Peyer's patch (tissue), 4 donors: ENCODE data around the gene GARIN5B. TPM values are rescaled to one million over a fixed set of nuclear protein-coding genes. Genes with fewer than 3 reads are reported as not detected.
"Not testable (repeated sequence)": the region's sequence is repeated elsewhere in the genome, so short reads cannot be mapped to it uniquely, and the experiment has no call there.

ENCODE experiments used
- DNase-seq, 3 donors: peaks; one replicate each; pipeline ENCODE4 v3.0.0-alpha.2; 2017 to 2019
- H3K27ac ChIP-seq, 4 donors: fragments of 200-600 bp; sonication (generic); one replicate each; pipeline ENCODE4 v1.5.1; 2016 to 2019
- H3K27me3 ChIP-seq, 2 donors: fragments of 200-600 bp; sonication (generic); one replicate each; pipeline ENCODE4 v1.5.1; 2019
- H3K36me3 ChIP-seq, 3 donors: fragments of 200-600 bp; sonication (generic); one replicate each; pipeline ENCODE4 v1.5.1; 2016 to 2019
- H3K4me1 ChIP-seq, 4 donors: fragments of 200-600 bp; sonication (generic); one replicate each; pipeline ENCODE4 v1.5.1; 2016 to 2019
- H3K4me3 ChIP-seq, 4 donors: fragments of 200-600 bp; sonication (generic); 1 replicate in 3 of 4; 2 replicates in 1 of 4; pipeline ENCODE4 v1.5.1; 2016 to 2019; ENCODE audit warnings: mild to moderate bottlenecking in 1 of 4
- H3K9me3 ChIP-seq, 4 donors: fragments of 200-600 bp; sonication (generic); one replicate each; pipeline ENCODE4 v1.5.1; 2016 to 2019; ENCODE audit warnings: mild to moderate bottlenecking in 1 of 4
- POLR2A ChIP-seq, 2 donors: fragments of 450-650 bp; IDR thresholded peaks; one replicate each; pipeline ENCODE4 v1.5.1; 2017; ENCODE audit warnings: antibody characterized with exemption in 2 of 2, mild to moderate bottlenecking in 2 of 2, moderate library complexity in 2 of 2
- total RNA-seq, 4 donors: library from RNA; depleted of rRNA; stranded (reverse); fragments of >200 nt; gene quantifications; one replicate each; pipeline ENCODE4 v1.1.0, GENCODE V29; 2016
- TF ChIP-seq, protein P1 (sequence below), 6 experiments: fragments of 450-650 bp in 4 of 6; fragments of 200-600 bp in 2 of 6; sonication (generic) in 1 of 6; IDR thresholded peaks; one replicate each; pipeline ENCODE4 v1.5.1; 2017 to 2019; ENCODE audit warnings: antibody characterized with exemption in 6 of 6, mild to moderate bottlenecking in 3 of 6, moderate library complexity in 1 of 6

GARIN5B gene
- total RNA-seq, 4 donors from 2014 or later: not detected

DNA sequence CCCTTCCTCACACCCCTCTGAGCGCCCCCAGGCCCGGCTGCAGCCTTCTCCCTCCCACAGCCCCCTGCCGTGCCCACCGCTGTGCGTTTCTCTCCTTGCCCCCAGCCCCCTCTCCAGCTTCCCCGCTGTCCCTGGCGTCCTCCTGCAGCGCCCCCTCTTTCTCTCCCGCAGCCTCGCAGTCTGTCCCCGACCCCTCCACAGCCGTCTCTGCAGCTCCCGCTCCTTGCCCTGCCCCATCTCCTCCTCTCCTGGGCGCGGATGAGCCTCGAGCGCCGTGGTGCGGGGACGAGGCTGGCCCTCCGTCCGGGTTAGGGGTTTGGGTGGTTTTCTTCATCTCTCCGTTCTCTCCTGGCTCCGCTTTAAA is 22.3 kb downstream of the GARIN5B start:
- no peak for DNase-seq
- peaks cover 0 to 20% (median 13%) of the 10 kb centered on the region in 4 donors for H3K4me1 ChIP-seq
- no peaks in the 10 kb centered on the region for H3K9me3 ChIP-seq
- H3K27ac ChIP-seq: peak overlapping the region; percentile 31 to 98 (median 94)
- no peaks in the 10 kb centered on the region for H3K27me3 ChIP-seq
- H3K36me3 ChIP-seq: peaks cover 0 to 22% (median 0%) of the 10 kb centered on the region in 3 donors
- TF ChIP-seq POLR2A (IDR thresholded peaks at IDR 0.05): no peak
- TF ChIP-seq, protein P1, sequence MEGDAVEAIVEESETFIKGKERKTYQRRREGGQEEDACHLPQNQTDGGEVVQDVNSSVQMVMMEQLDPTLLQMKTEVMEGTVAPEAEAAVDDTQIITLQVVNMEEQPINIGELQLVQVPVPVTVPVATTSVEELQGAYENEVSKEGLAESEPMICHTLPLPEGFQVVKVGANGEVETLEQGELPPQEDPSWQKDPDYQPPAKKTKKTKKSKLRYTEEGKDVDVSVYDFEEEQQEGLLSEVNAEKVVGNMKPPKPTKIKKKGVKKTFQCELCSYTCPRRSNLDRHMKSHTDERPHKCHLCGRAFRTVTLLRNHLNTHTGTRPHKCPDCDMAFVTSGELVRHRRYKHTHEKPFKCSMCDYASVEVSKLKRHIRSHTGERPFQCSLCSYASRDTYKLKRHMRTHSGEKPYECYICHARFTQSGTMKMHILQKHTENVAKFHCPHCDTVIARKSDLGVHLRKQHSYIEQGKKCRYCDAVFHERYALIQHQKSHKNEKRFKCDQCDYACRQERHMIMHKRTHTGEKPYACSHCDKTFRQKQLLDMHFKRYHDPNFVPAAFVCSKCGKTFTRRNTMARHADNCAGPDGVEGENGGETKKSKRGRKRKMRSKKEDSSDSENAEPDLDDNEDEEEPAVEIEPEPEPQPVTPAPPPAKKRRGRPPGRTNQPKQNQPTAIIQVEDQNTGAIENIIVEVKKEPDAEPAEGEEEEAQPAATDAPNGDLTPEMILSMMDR (IDR thresholded peaks at IDR 0.05): peak in 2 of 6 experiments; percentile 7 to 20
- H3K4me3 ChIP-seq: peak overlapping the region; percentile 70 to 94 (median 80)

DNA sequence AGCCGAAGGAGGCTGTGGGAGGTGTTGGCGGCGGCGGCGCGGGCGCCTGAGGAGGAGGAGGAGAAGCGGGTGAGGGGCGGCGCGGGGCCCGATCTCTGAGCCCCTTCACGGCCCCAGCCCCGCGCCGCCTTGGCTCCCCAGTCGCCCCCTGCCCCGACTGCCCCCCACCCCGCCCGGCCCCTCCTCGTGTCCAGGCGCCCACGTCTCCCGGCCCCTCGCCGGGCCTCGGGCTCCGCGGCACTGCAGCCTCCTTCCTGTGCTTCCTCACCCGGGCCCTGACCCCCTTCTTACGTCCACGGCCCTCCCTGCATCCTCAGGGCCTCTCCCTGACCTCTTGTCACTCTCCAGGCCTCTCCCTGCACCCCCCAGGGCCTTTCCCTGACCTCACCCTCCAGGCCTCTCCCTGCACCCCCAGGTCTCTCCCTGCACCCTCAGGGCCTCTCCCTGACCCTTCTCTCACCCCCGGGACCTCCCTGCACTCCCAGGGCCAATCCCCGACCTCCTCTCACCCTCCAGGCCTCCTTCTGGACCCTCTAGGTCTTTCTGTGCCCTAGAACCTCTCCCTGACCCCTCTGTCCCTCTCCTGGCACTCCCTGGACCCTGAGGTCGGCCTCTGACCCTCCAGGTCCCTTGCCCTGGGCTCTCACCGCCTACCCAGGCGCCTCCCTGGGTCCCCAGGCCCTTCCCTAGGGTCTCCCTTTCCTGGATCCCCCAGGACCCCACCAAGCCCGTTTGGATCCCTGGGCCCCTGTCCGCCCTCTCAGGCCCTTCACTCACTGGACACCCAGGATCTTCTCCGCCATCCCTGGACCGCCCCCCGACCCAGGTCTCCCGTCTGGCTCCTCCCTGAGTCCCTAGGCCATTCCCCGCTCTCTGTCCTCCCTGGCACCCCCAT is 22.9 kb downstream of the GARIN5B start:
- peak in 1 of 3 donors; percentile 58 for DNase-seq
- peaks cover 0 to 22% (median 0%) of the 10 kb centered on the region in 3 donors for H3K36me3 ChIP-seq
- TF ChIP-seq, protein P1 (IDR thresholded peaks at IDR 0.05): no peak
- peak; percentile 87 to 93 for TF ChIP-seq POLR2A (IDR thresholded peaks at IDR 0.05)
- no peaks in the 10 kb centered on the region for H3K27me3 ChIP-seq
- peak overlapping the region; percentile 84 to 98 (median 94) for H3K27ac ChIP-seq
- H3K4me3 ChIP-seq: peak overlapping the region; percentile 70 to 94 (median 80)
- peaks cover 0 to 20% (median 11%) of the 10 kb centered on the region in 4 donors for H3K4me1 ChIP-seq
- H3K9me3 ChIP-seq: no peaks in the 10 kb centered on the region

DNA sequence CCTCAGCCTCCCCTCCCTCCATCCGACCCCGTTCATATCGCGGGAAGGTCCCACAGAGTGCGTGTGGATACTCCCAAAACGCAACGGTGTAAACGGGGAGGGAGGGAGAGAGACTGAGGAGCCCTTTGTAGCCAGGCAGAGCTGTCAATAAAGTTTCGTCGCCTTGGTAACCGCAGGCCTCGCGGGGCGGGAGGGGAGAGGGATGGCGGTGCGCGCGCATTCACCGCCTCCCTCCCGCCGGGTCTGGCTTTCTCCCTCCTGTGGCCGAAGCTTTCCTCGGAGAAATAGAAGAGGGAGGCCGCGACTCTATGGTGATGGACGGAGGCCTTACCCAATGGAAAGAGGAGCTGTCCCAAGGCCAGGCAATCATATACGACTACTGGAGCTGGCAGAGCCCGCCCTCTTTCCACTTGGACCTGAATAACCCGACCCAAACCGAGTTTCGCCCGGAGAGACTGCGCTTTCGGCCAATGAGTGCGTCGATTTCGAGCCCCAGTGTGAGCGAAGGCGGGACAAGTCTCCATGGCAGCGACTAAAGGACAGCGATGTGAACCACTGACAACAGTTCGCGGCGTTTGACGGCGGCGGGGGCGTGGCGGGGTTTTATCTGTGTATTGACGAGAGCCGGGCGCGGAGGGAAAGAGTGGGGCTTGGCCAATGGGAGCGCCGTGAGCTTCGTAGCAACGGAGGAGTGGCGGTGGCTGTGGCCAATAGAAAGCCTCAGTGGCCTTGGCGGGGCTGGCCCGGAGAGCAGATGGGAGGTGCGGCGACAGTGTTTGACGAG is 23.8 kb downstream of the GARIN5B start, which contains the start of gene KMT5C:
Gene KMT5C (plus strand): TSS at position 772 of the 784 bp plus-strand sequence. CDS start 2,061 bp downstream, outside the sequence.
- H3K4me3 ChIP-seq: peak within 1 kb of the TSS; percentile 70 to 94 (median 80)
- no peaks in the 10 kb centered on the region for H3K9me3 ChIP-seq
- peak within 1 kb of the TSS; percentile 84 to 100 (median 97) for H3K27ac ChIP-seq
- peaks cover 0 to 22% (median 0%) of the 10 kb centered on the region in 3 donors for H3K36me3 ChIP-seq
- no peaks in the 10 kb centered on the region for H3K27me3 ChIP-seq
- DNase-seq: peak; percentile 100
- peaks cover 0 to 20% (median 12%) of the 10 kb centered on the region in 4 donors for H3K4me1 ChIP-seq
- TF ChIP-seq POLR2A (IDR thresholded peaks at IDR 0.05): peak in 1 of 2 donors; percentile 62
- TF ChIP-seq, protein P1 (IDR thresholded peaks at IDR 0.05): peak in 5 of 6 experiments; percentile 16 to 77 (median 65)

DNA sequence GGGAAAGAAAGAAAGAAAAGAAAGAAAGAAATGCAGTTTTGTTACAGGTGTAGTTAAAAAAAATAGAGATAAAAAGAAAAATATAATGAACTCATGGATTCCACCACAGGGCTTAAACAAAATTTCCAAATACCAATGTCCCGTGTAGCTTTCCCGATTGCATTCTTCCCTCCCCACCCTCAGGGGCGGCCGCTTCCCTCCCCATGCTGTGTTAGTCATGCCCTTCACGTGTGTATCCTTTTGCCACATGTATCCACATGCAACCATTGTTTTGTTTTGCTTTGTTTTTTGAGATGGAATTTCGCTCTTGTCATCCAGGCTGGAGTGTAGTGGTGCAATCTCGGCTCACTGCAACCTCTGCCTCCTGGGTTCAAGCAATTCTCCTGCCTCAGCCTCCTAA is 27.0 kb downstream of the GARIN5B start:
- Histone ChIP-seq H3K4me1 (peaks cover 0 to 15% (median 11%) of the 10 kb centered on the region in 4 donors), H3K27ac (no peak overlapping the region), H3K27me3 (no peaks in the 10 kb centered on the region), H3K36me3 (no peaks in the 10 kb centered on the region), H3K9me3 (no peaks in the 10 kb centered on the region), H3K4me3 (no peak overlapping the region)
- TF ChIP-seq, protein P1 (IDR thresholded peaks at IDR 0.05): no peak
- TF ChIP-seq POLR2A (IDR thresholded peaks at IDR 0.05): no peak
- DNase-seq: no peak

DNA sequence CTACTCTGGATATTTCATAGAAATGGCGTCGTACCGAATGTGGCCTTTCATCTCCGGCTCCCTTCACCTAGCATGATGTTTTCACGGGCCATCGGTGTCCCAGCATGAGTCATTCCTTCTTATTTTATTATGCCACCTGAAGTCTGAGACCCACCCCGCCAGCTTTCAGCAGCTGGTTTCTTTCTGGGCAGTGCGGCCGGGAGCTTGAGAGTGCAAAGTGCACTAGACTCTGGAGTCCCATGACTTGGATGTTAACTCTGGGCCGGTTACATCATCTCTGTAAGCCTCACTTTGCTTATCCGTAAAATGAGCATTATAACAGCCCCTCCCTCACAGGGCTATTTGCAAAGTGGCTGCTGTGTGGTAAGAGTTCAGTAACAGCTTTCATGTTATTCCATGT is 29.2 kb downstream of the GARIN5B start:
- DNase-seq: peak in 2 of 3 donors; percentile 86 to 93
- peak in 1 of 2 donors; percentile 19 for TF ChIP-seq POLR2A (IDR thresholded peaks at IDR 0.05)
- TF ChIP-seq, protein P1 (IDR thresholded peaks at IDR 0.05): no peak
- no peaks in the 10 kb centered on the region for H3K36me3 ChIP-seq
- peak overlapping the region in 1 of 4 donors; percentile 18 for H3K4me3 ChIP-seq
- no peaks in the 10 kb centered on the region for H3K27me3 ChIP-seq
- H3K27ac ChIP-seq: peak overlapping the region in 2 of 4 donors; percentile 79 to 92
- no peaks in the 10 kb centered on the region for H3K9me3 ChIP-seq
- H3K4me1 ChIP-seq: peaks cover 0 to 5% (median 2%) of the 10 kb centered on the region in 4 donors

DNA sequence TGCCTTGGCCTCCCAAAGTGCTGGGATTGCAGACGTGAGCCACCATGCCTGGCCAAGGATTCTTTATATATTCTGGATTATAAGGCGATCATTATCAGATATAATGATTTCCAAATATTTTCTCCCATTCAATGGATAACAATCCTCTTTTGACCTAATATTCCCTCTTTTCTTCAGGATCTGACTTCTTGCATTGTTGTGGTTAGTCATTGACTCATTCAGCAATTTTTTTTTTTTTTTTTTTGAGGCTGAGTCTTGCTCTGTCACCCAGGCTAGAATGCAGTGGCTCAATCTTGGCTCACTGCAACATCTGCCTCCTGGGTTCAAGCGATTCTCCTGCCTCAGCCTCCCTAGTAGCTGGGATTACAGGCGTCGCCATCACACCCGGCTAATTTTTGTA is 33.3 kb downstream of the GARIN5B start:
- H3K4me1 ChIP-seq: peaks cover 0 to 11% (median 0%) of the 10 kb centered on the region in 4 donors
- not testable (repeated sequence) for H3K27ac ChIP-seq, H3K4me3 ChIP-seq, H3K27me3 ChIP-seq, H3K36me3 ChIP-seq, DNase-seq, H3K9me3 ChIP-seq

DNA sequence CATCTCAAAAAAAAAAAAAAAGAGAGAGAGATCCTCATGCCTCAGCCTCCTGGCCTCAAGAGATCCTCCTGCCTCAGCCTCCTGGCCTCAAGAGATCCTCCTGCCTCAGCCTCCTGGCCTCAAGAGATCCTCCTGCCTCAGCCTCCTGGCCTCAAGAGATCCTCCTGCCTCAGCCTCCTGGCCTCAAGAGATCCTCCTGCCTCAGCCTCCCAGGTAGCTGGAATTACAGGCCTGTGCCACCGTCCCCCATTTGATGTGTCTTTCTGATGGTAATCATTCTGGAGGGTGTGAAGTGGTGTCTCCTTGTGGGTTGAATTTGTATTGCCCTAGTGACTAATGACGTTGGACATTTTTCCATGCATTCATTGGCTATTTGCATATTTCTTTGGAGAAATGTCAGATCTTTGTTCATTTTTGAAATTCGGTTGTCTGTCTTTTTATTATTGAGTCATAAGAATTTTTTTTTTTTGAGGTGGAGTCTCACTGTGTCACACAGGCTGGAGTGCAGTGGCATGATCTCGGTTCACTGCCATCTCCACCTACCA is 34.2 kb downstream of the GARIN5B start:
- not testable (repeated sequence) for H3K36me3 ChIP-seq, DNase-seq, H3K9me3 ChIP-seq

More for the DNA sequence above, 34.2 kb downstream of the GARIN5B start:
- not testable (repeated sequence) for H3K27ac ChIP-seq, H3K27me3 ChIP-seq, H3K4me3 ChIP-seq, H3K4me1 ChIP-seq
